Aorta (tissue), 5 donors: ENCODE measurements around the gene ARSK. TPM values are rescaled to one million over a fixed set of nuclear protein-coding genes. Genes with fewer than 3 reads are reported as not detected.

Experiments
- ATAC-seq: fragments of 200-7000 bp; cut with Tn5 transposase; one replicate; pipeline ENCODE4 v1.9.1; 2022; ENCODE audit warnings: moderate library complexity; ENCODE audit not compliant: low FRiP score
- DNase-seq, 2 donors: peaks; one replicate each; pipeline ENCODE4 v3.0.0-alpha.2; 2020
- H3K27ac ChIP-seq, 2 donors: one replicate each; pipeline ENCODE4 v1.5.1; 2013; ENCODE audit warnings: low read length in 2 of 2, mild to moderate bottlenecking in 2 of 2, moderate library complexity in 2 of 2, control low read depth in 1 of 2, inconsistent platforms in 1 of 2, low read depth in 1 of 2
- H3K27me3 ChIP-seq, 2 donors: one replicate each; pipeline ENCODE4 v1.6.1; 2013; ENCODE audit warnings: control low read depth in 1 of 2, low read length in 1 of 2, mild to moderate bottlenecking in 1 of 2, moderate library complexity in 1 of 2; ENCODE audit not compliant: insufficient read depth in 2 of 2, control insufficient read depth in 1 of 2
- H3K36me3 ChIP-seq, 2 donors: one replicate each; pipeline ENCODE4 v1.6.1; 2013; ENCODE audit warnings: control low read depth in 1 of 2, low read length in 1 of 2, mild to moderate bottlenecking in 1 of 2; ENCODE audit not compliant: insufficient read depth in 2 of 2, control insufficient read depth in 1 of 2
- H3K4me1 ChIP-seq, 2 donors: one replicate each; pipeline ENCODE4 v1.6.1; 2013; ENCODE audit warnings: low read length in 2 of 2, control low read depth in 1 of 2, mild to moderate bottlenecking in 1 of 2, moderate library complexity in 1 of 2; ENCODE audit not compliant: insufficient read depth in 2 of 2, control insufficient read depth in 1 of 2
- H3K4me3 ChIP-seq, 2 donors: one replicate each; pipeline ENCODE4 v1.5.1; 2013; ENCODE audit warnings: low read length in 2 of 2, control low read depth in 1 of 2, mild to moderate bottlenecking in 1 of 2
- H3K9me3 ChIP-seq: one replicate; pipeline ENCODE4 v1.6.1; 2013; ENCODE audit warnings: mild to moderate bottlenecking, low read length; ENCODE audit not compliant: control insufficient read depth
- WGBS, 2 donors: extraction: QIAGEN DNeasy Blood & Tissue Kit; methylation state at CpG; one replicate each; pipeline ENCODE4 v1.1.7; 2013; 5-methylcytosine and 5-hydroxymethylcytosine counted together
- intact Hi-C, 2 donors: fragments of 100-400 bp; cut with DNase I; formaldehyde crosslinking; loops; one replicate each; pipeline versions ENCODE4 v1.14.2 to v1.15.0; 2022
- long read RNA-seq, 2 donors: library from polyadenylated mRNA; unstranded; transcript quantifications; one replicate each; pipeline ENCODE4 v2.0.0, GENCODE V29; 2020 to 2021
- polyA plus RNA-seq, 2 donors: library from polyadenylated mRNA; stranded (reverse); fragments of 200-250 nt; gene quantifications; one replicate each; pipeline ENCODE4 v1.2.3, GENCODE V29; 2013
- total RNA-seq, 2 donors: library from RNA; stranded (reverse); fragmentation: NEBNext Ultra II Directional; extraction: Animal tissue kit (Norgen Biotek cat#: 25700); gene quantifications; one replicate each; pipeline ENCODE4 v1.2.1, GENCODE V29; 2021
- donor health status: healthy with polysubstance abuse.
- donor health status: Bipolar disorder and iron deficiency.
- donor health status: DM: no; HTN: no; CAD: no.
- donor health status: DM: no; HTN: no; CAD: no.
- donor health status: DM: yes; HTN: yes; CAD: no.

ARSK gene, protein sequence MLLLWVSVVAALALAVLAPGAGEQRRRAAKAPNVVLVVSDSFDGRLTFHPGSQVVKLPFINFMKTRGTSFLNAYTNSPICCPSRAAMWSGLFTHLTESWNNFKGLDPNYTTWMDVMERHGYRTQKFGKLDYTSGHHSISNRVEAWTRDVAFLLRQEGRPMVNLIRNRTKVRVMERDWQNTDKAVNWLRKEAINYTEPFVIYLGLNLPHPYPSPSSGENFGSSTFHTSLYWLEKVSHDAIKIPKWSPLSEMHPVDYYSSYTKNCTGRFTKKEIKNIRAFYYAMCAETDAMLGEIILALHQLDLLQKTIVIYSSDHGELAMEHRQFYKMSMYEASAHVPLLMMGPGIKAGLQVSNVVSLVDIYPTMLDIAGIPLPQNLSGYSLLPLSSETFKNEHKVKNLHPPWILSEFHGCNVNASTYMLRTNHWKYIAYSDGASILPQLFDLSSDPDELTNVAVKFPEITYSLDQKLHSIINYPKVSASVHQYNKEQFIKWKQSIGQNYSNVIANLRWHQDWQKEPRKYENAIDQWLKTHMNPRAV
- total RNA-seq (1 to 10 TPM; 2.5 to 5.5 TPM), polyA plus RNA-seq (1 to 10 TPM; 2.6 to 5.6 TPM)
- long read RNA-seq, donor 1, transcript ARSK-201 (8 exons, 3,354 nt): major isoform, 9 of 14 reads
- long read RNA-seq, donor 1, partial matches to known transcripts: 4 of 14 reads
- long read RNA-seq, donor 1, other reads (novel, unspliced or antisense): 1 of 14 reads
- long read RNA-seq, donor 2, partial matches to known transcripts: 2 of 2 reads
- long read RNA-seq, donor 2, other reads (novel, unspliced or antisense): 0 of 2 reads

DNA sequence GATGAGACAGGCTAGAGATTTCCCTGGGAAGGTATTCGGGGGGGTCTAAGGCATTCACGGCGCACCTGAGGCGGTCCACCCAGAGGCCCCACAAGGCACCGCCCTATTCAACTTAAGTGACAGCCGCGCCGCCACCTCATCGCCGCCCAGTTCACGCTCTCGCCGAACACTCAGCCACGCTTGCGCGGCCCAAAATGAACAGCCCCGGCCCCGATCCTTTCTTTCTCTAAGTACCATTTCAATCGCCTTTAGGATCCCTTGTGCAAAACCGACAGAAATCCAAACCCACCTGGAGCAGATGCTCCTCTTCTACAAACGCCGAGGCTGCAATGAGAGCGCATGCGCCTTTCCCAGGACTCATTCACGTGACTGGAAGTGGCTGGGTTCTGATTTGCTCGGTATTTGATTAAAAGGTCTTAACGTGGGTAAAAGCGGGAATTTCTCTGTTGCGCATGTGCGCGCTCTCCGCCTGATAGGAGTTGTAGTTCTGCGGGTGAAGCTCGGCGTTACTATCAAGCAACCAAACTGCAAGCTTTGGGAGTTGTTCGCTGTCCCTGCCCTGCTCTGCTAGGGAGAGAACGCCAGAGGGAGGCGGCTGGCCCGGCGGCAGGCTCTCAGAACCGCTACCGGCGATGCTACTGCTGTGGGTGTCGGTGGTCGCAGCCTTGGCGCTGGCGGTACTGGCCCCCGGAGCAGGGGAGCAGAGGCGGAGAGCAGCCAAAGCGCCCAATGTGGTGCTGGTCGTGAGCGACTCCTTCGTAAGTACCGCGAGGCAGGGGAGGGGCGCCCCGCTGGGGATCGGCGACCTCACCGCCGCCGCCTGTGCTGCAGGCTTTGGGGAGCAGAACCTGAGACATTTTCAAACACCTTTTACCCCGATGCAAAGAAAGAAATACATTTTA lies at the start of gene ARSK, which contains the start of gene SKIC3:
TSS of gene ARSK (plus strand) at position 455 of the 902 bp plus-strand sequence. CDS start at position 633, 178 bp downstream.
TSS of gene SKIC3 (minus strand) at position 331 of the 902 bp plus-strand sequence. CDS start 7,827 bp downstream, outside the sequence.
- peak; percentile 96 for DNase-seq
- WGBS, 2 donors: 0% methylated on average over 63 of the region's 63 CpGs
- intact Hi-C loops: no loop called here
- peak; percentile 98 for ATAC-seq
- H3K27me3 ChIP-seq: no peaks in the 10 kb centered on the region
- no peaks in the 10 kb centered on the region for H3K4me1 ChIP-seq
- H3K36me3 ChIP-seq: peaks cover 0 to 2% of the 10 kb centered on the region in 2 donors
- H3K27ac ChIP-seq: peak within 1 kb of the TSS in 1 of 2 donors; percentile 85
- H3K9me3 ChIP-seq: no peaks in the 10 kb centered on the region
- H3K4me3 ChIP-seq: peak within 1 kb of the TSS; percentile 93 to 97

DNA sequence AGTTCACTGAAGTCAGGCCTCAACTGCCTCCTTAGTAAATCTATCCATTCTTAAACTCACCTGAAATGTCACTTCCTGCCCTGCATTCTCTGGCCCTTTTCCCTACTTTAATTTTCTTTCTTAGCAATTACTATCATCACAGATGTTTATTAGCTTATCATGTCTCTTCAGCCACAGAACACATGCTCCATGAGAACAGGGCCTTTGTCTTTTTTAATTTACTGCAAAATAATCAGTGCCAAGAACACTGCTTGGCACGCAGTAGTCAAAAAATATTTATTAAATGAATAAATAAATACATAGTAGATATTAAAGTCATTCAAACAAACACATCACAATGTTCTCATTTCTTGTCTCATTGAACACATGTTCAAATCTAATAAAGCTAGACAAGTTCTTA lies 46.4 kb upstream of the ARSK start:
- H3K27ac ChIP-seq: no peak overlapping the region
- peaks cover 0 to 3% of the 10 kb centered on the region in 2 donors for H3K36me3 ChIP-seq
- intact Hi-C loops: no loop called here
- H3K4me1 ChIP-seq: no peaks in the 10 kb centered on the region
- no peaks in the 10 kb centered on the region for H3K27me3 ChIP-seq
- no peak overlapping the region for H3K4me3 ChIP-seq
- ATAC-seq (no peak), DNase-seq (no peak)
- no peaks in the 10 kb centered on the region for H3K9me3 ChIP-seq
- WGBS, 2 donors: 70 to 84% methylated on average over 1 of the region's 1 CpG

DNA sequence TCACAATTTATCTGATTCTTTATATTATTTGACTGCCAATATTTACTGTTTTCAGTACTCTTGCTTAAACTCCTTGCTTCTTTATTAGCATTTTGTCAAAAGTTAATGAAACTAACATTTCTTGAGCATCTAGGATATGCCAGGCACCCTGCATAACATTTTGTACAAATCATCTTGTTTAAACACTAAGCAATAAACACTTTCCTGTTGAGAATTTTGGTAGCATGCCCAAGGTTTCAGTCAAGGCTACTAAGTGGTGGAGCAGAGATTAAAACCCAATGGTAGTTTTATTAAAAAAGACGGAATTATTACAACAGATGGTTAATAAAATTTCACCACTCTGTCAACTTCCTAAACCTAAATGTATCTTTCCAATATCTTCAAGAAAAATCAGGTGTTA lies 43.3 kb upstream of the ARSK start:
- Histone ChIP-seq H3K4me3 (no peak overlapping the region), H3K36me3 (peaks cover 3 to 4% of the 10 kb centered on the region in 2 donors), H3K27me3 (no peaks in the 10 kb centered on the region), H3K9me3 (no peaks in the 10 kb centered on the region), H3K4me1 (no peaks in the 10 kb centered on the region), H3K27ac (no peak overlapping the region)
- intact Hi-C loops: no loop called here
- DNase-seq: no peak
- 95 to 100% methylated on average over 1 of the region's 1 CpG for WGBS, 2 donors
- no peak for ATAC-seq

DNA sequence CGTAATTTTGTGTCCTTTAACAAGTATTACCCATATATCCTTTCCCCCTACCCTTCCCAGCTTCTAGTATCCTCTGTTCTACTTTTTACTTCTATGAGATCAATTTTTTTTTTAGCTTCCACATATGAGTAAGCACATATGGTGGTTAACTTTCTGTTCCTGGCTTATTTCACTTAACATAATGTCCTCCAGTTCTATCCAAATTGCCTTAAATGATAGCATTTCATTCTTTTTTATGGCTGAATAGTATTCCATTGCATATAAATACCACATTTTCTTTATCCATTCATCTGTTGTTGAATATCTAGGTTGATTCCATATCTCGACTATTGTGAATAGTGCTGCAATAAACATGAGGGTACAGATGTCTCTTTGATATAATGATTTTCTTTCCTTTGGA lies 36.5 kb upstream of the ARSK start:
- H3K4me1 ChIP-seq: no peaks in the 10 kb centered on the region
- peaks cover 6 to 7% of the 10 kb centered on the region in 2 donors for H3K36me3 ChIP-seq
- no peak for DNase-seq
- WGBS, 2 donors: 98% methylated on average over 2 of the region's 2 CpGs
- no peak overlapping the region for H3K27ac ChIP-seq
- intact Hi-C loops: no loop called here
- H3K27me3 ChIP-seq: no peaks in the 10 kb centered on the region
- H3K9me3 ChIP-seq: no peaks in the 10 kb centered on the region
- H3K4me3 ChIP-seq: no peak overlapping the region
- no peak for ATAC-seq

DNA sequence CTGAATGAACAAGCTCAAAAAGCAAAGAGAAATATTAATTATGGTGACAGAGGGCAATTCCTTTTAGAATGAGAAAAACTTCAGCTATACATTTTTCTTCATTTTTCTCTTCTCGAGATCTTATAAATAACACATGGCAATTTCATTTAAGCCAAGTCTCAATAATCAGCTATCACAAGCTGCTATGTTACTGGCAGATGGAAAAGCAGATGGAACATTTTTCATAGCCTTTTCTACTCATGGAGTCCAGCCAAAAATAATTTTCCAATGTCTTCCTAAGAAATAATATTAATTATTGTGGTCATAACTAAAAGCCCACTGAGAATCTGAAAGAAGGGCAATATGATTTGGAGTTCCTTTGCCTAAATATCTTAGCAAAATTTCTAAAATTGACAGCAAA lies 35.8 kb upstream of the ARSK start:
- Histone ChIP-seq H3K27me3 (no peaks in the 10 kb centered on the region), H3K4me3 (no peak overlapping the region), H3K9me3 (no peaks in the 10 kb centered on the region), H3K4me1 (no peaks in the 10 kb centered on the region), H3K36me3 (peaks cover 3 to 7% of the 10 kb centered on the region in 2 donors), H3K27ac (no peak overlapping the region)
- DNase-seq (no peak), ATAC-seq (no peak)
- 42 to 59% methylated on average over 1 of the region's 1 CpG for WGBS, 2 donors
- intact Hi-C loops: no loop called here

DNA sequence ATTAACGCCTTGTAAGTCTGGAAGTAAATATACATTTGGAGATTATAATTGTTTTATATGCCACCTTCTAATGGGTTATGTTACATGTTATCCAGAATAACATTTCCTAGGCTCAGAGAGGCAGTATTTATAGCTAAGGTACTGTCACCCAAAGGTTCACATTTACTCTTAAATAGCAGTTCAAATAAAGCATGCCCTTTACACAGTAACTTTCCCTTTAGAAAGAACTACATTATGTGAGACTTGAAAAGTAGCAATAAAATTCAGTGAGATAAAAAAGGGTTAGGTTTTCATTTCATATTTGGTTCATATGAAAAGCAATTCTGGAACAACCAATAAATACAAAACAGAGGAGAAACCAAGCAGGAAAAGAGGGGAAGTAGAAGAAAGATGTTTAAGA lies 35.2 kb upstream of the ARSK start:
- Histone ChIP-seq H3K27ac (no peak overlapping the region), H3K4me1 (no peaks in the 10 kb centered on the region), H3K9me3 (no peaks in the 10 kb centered on the region), H3K36me3 (peaks cover 3 to 7% of the 10 kb centered on the region in 2 donors), H3K4me3 (no peak overlapping the region), H3K27me3 (no peaks in the 10 kb centered on the region)
- 96 to 98% methylated on average over 1 of the region's 1 CpG for WGBS, 2 donors
- intact Hi-C loops: no loop called here
- ATAC-seq (no peak), DNase-seq (no peak)

DNA sequence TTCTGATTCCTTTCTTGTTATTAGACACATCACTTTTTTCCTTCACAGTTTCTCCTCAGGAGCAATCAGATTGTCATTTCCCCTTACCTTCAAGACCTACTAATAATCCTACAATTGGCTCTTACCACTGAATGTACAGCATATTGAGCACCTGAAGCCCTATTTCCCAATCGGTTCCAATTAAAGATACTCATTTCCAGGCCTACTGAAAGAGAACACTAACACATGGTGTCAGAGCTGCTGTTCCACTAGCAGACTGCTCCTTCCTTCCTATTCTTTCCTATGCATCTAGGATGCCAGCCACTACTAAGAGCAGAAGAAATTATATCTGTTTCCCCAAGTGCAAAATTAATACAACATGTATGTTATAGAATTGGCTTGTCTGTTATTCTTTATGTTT lies 34.7 kb upstream of the ARSK start:
- no peak for ATAC-seq
- no peaks in the 10 kb centered on the region for H3K9me3 ChIP-seq
- no peak for DNase-seq
- H3K4me3 ChIP-seq: no peak overlapping the region
- intact Hi-C loops: no loop called here
- H3K27ac ChIP-seq: no peak overlapping the region
- H3K27me3 ChIP-seq: no peaks in the 10 kb centered on the region
- WGBS, 2 donors: 79 to 88% methylated on average over 1 of the region's 1 CpG
- H3K4me1 ChIP-seq: no peaks in the 10 kb centered on the region
- H3K36me3 ChIP-seq: peaks cover 2 to 7% of the 10 kb centered on the region in 2 donors

DNA sequence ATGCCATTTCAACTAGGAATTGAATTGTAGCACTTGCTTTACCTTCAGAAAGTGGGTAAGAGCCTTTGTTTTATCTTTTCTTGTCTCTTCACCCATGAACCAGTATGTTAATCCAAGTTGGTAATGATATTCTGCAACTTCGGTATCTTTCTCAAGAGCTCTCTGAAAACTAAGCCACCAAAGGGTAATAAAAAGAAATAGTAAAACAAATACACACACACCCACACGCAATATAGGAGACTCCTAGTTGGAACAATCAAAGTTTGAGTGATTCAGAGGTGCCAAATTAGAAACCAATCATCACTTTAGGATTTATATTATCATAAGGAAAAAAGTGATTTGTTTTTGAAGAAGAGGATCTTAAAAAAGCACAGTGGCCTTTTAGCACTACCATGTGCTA lies 30.5 kb upstream of the ARSK start:
- DNase-seq (no peak), ATAC-seq (no peak)
- no peaks in the 10 kb centered on the region for H3K27me3 ChIP-seq
- peaks cover 3 to 9% of the 10 kb centered on the region in 2 donors for H3K36me3 ChIP-seq
- H3K9me3 ChIP-seq: no peaks in the 10 kb centered on the region
- 80 to 84% methylated on average over 2 of the region's 2 CpGs for WGBS, 2 donors
- intact Hi-C loops: no loop called here
- H3K4me3 ChIP-seq: no peak overlapping the region
- no peak overlapping the region for H3K27ac ChIP-seq
- no peaks in the 10 kb centered on the region for H3K4me1 ChIP-seq
